HCT116 (cell line): ENCODE results near the gene POLR3A. TPM values are rescaled to one million over a fixed set of nuclear protein-coding genes. Genes with fewer than 3 reads are reported as not detected.

Source experiments
- ATAC-seq: fragments of 200-7000 bp; cut with Tn5 transposase; 2 replicates; pipeline ENCODE4 v1.9.1; 2020; ENCODE audit warnings: mild to moderate bottlenecking, moderate library complexity
- BruUV-seq: library from RNA; stranded (reverse); fragments of 400-500 nt; replicated peaks from 2 replicates; lab custom pipeline; 2021; lab: Mats Ljungman, UMichigan
- CTCF ChIA-PET: fragments of 300-600 bp; sonication (Branson Sonifier 250); formaldehyde crosslinking; loops from one replicate; lab custom pipeline; 2021; ENCODE audit warnings: antibody characterized with exemption; lab: Charles Lee
- POLR2A ChIA-PET: fragments of 300-600, 350-600 bp; sonication (Branson Sonifier 250); formaldehyde crosslinking; loops from one replicate; lab custom pipeline; 2021; ENCODE audit warnings: antibody characterized with exemption; lab: Charles Lee
- RAD21 ChIA-PET, 2 experiments: fragments of 300-600 bp; sonication (Branson Sonifier 250); formaldehyde crosslinking; loops; one replicate each; lab custom pipeline; 2023; ENCODE audit warnings: low total read pairs in 2 of 2; ENCODE audit not compliant: uncharacterized antibody in 2 of 2, unreplicated experiment in 2 of 2, low non-redundant PET in 1 of 2; lab: Charles Lee
- DNase-seq: peaks from one replicate; pipeline ENCODE4 v3.0.0-alpha.2; 2010; ENCODE audit warnings: low read depth, low spot score
- H2AFZ ChIP-seq: fragments of 200-600 bp; shearing (Covaris generic), sonication (generic); 2 replicates; pipeline ENCODE4 v1.6.1; 2017; ENCODE audit warnings: low read depth, mixed run types, mixed read lengths, antibody characterized with exemption, low read length; ENCODE audit not compliant: poor library complexity, severe bottlenecking
- H3K27ac ChIP-seq: 2 replicates; pipeline ENCODE4 v1.5.1; 2012; ENCODE audit warnings: low read depth, low read length
- H3K27me3 ChIP-seq: fragments of 200-600 bp; sonication (generic); 2 replicates; pipeline ENCODE4 v1.6.1; 2016; ENCODE audit warnings: mixed run types, low read length, mixed read lengths; ENCODE audit not compliant: insufficient read depth
- H3K36me3 ChIP-seq, 2 experiments: fragments of 200-500 bp in 1 of 2; fragments of 200-600 bp in 1 of 2; sonication (Bioruptor generic) in 1 of 2; sonication (generic) in 1 of 2; 2 replicates each; pipeline versions ENCODE4 v1.5.1 to v1.6.1; 2014 to 2016; ENCODE audit warnings: low read length in 2 of 2, inconsistent platforms in 1 of 2, mixed read lengths in 1 of 2, mixed run types in 1 of 2; ENCODE audit not compliant: insufficient read depth in 2 of 2, control insufficient read depth in 1 of 2
- H3K4me1 ChIP-seq, 2 experiments: fragments of 200-600 bp in 1 of 2; sonication (generic) in 1 of 2; 2 replicates each; pipeline versions ENCODE4 v1.5.1 to v1.6.1; 2012 to 2017; ENCODE audit warnings: low read length in 2 of 2, inconsistent platforms in 1 of 2, mild to moderate bottlenecking in 1 of 2, mixed read lengths in 1 of 2, mixed run types in 1 of 2, moderate library complexity in 1 of 2; ENCODE audit not compliant: insufficient read depth in 2 of 2, control insufficient read depth in 1 of 2
- H3K4me2 ChIP-seq: fragments of 200-600 bp; sonication (generic); 2 replicates; pipeline ENCODE4 v1.6.1; 2017; ENCODE audit warnings: mixed run types, low read length, mixed read lengths
- H3K4me3 ChIP-seq, 2 experiments: fragments of 200-600 bp in 1 of 2; sonication (generic) in 1 of 2; replicated peaks in 1 of 2; 2 replicates each; pipeline ENCODE4 v1.5.1; 2011 to 2016; ENCODE audit warnings: low read length in 2 of 2, control low read depth in 1 of 2, low read depth in 1 of 2, mild to moderate bottlenecking in 1 of 2, mixed read lengths in 1 of 2, mixed run types in 1 of 2
- H3K79me2 ChIP-seq: fragments of 200-600 bp; sonication (generic); 2 replicates; pipeline ENCODE4 v1.6.1; 2017; ENCODE audit warnings: mild to moderate bottlenecking, mixed run types, low read length, moderate library complexity, mixed read lengths; ENCODE audit not compliant: insufficient read depth
- H3K9ac ChIP-seq: fragments of 200-600 bp; sonication (generic); 2 replicates; pipeline ENCODE4 v1.6.1; 2016; ENCODE audit warnings: low read length, mixed read lengths
- H3K9me2 ChIP-seq: fragments of 200-600 bp; sonication (generic), shearing (Covaris generic); 2 replicates; pipeline ENCODE4 v1.6.1; 2017; ENCODE audit warnings: mixed run types, mild to moderate bottlenecking, moderate library complexity; ENCODE audit not compliant: insufficient read depth
- H3K9me3 ChIP-seq, 2 experiments: fragments of 200-500 bp in 1 of 2; fragments of 200-600 bp in 1 of 2; sonication (Bioruptor generic) in 1 of 2; sonication (generic) in 1 of 2; 2 replicates each; pipeline ENCODE4 v1.6.1; 2014 to 2017; ENCODE audit warnings: low read length in 2 of 2, mixed read lengths in 2 of 2, inconsistent platforms in 1 of 2, low read depth in 1 of 2, mild to moderate bottlenecking in 1 of 2, mixed run types in 1 of 2, moderate library complexity in 1 of 2; ENCODE audit not compliant: control insufficient read depth in 1 of 2, insufficient read depth in 1 of 2
- H4K20me1 ChIP-seq: fragments of 200-600 bp; sonication (generic), shearing (Covaris generic); 2 replicates; pipeline ENCODE4 v1.6.1; 2017; ENCODE audit warnings: mixed run types, mild to moderate bottlenecking, moderate library complexity; ENCODE audit not compliant: insufficient read depth
- EGR1 ChIP-seq: IDR thresholded peaks from 2 replicates; pipeline ENCODE4 v1.6.1; 2012; ENCODE audit warnings: low read depth
- ELF1 ChIP-seq: IDR thresholded peaks from 2 replicates; pipeline ENCODE4 v1.6.1; 2012; ENCODE audit warnings: low read depth, borderline replicate concordance
- EZH2 ChIP-seq: fragments of 200-600 bp; sonication (generic); IDR thresholded peaks from 2 replicates; pipeline ENCODE4 v1.6.1; 2017; ENCODE audit warnings: antibody characterized with exemption, mixed run types
- EZH2phosphoT487 ChIP-seq: fragments of 200-600 bp; IDR thresholded peaks from 2 replicates; pipeline ENCODE4 v1.6.1; 2018; ENCODE audit warnings: antibody characterized with exemption, borderline replicate concordance
- JUND ChIP-seq: IDR thresholded peaks from 2 replicates; pipeline ENCODE4 v1.6.1; 2012
- POLR2AphosphoS5 ChIP-seq: IDR thresholded peaks from 2 replicates; pipeline ENCODE4 v1.6.1; 2011; ENCODE audit warnings: mild to moderate bottlenecking, low read depth, low read length, moderate library complexity
- RAD21 ChIP-seq: IDR thresholded peaks from 2 replicates; pipeline ENCODE4 v1.6.1; 2012; ENCODE audit warnings: low read depth, mild to moderate bottlenecking
- SP1 ChIP-seq: IDR thresholded peaks from 2 replicates; pipeline ENCODE4 v1.6.1; 2012; ENCODE audit warnings: low read depth
- SRF ChIP-seq: IDR thresholded peaks from 2 replicates; pipeline ENCODE4 v1.6.1; 2012; ENCODE audit warnings: low read depth
- ZBTB33 ChIP-seq: IDR thresholded peaks from 2 replicates; pipeline ENCODE4 v1.6.1; 2011; ENCODE audit warnings: mild to moderate bottlenecking, low read length, moderate library complexity; ENCODE audit not compliant: insufficient replicate concordance; ENCODE audit errors: extremely low read depth
- intact Hi-C: fragments of 100-400 bp; cut with micrococcal nuclease; formaldehyde crosslinking; loops from 2 replicates; pipeline ENCODE4 v1.10.0; 2022
- total RNA-seq: library from RNA; stranded (reverse); gene quantifications from one replicate; pipeline ENCODE4 v1.2.1, GENCODE V29; 2021; ENCODE audit not compliant: unreplicated experiment

Gene POLR3A
- total RNA-seq, 1 experiment from 2014 or later, result 26.6 TPM

- TF ChIP-seq SRF, result no peak
- TF ChIP-seq RAD21, result no peak
- TF ChIP-seq JUND, result no peak
- TF ChIP-seq SP1, result no peak
- no peak for TF ChIP-seq EZH2phosphoT487
- no peak for TF ChIP-seq POLR2AphosphoS5
- TF ChIP-seq ZBTB33, result no peak
- no peak for TF ChIP-seq EZH2
- no peak for TF ChIP-seq ELF1
- no peak for TF ChIP-seq EGR1
- H3K4me1 ChIP-seq, result peaks cover 0 to 5% of the 10 kb centered on the region in 2 experiments; a peak in 3 of 4 replicates
- no TSS peak for BruUV-seq
- no peaks in the 10 kb centered on the region for H3K9me2 ChIP-seq
- H3K4me2 ChIP-seq, result no peak overlapping the region
- H3K4me3 ChIP-seq, result no peak overlapping the region
- RAD21 ChIA-PET, result no interaction called here
- H3K9ac ChIP-seq, result no peak overlapping the region
- POLR2A ChIA-PET, result no interaction called here
- intact Hi-C loops, result no loop called here
- DNase-seq, result no peak
- no peaks in the 10 kb centered on the region for H3K27me3 ChIP-seq
- no peaks in the 10 kb centered on the region for H3K36me3 ChIP-seq
- no peaks in the 10 kb centered on the region for H3K79me2 ChIP-seq
- H2AFZ ChIP-seq, result no peak overlapping the region
- no peaks in the 10 kb centered on the region for H3K9me3 ChIP-seq
- no peak for ATAC-seq
- CTCF ChIA-PET, result no interaction called here
- no peaks in the 10 kb centered on the region for H4K20me1 ChIP-seq
- no peak overlapping the region for H3K27ac ChIP-seq
Measured at GRCh38 chr10:77936697-77937567, 92.4 kb downstream of the POLR3A start.
